Osteoblast (primary cell): ENCODE measurements around the gene NCAPG2. TPM values are rescaled to one million over a fixed set of nuclear protein-coding genes. Genes with fewer than 3 reads are reported as not detected.

ENCODE experiments used
- DNase-seq: peaks from one replicate; pipeline ENCODE4 v3.0.0; 2011; ENCODE audit warnings: low spot score, mixed read lengths; ENCODE audit not compliant: insufficient read length; ENCODE audit errors: missing footprints
- H2AFZ ChIP-seq: 2 replicates; pipeline ENCODE4 v1.6.0; 2011; ENCODE audit warnings: mild to moderate bottlenecking, low read length
- H3K27ac ChIP-seq: 2 replicates; pipeline ENCODE4 v1.5.1; 2011; ENCODE audit warnings: mild to moderate bottlenecking, low read depth, low read length, moderate library complexity
- H3K27me3 ChIP-seq: 2 replicates; pipeline ENCODE4 v1.6.0; 2012; ENCODE audit warnings: mild to moderate bottlenecking, control low read depth, inconsistent platforms, low read length, moderate library complexity; ENCODE audit not compliant: insufficient read depth
- H3K36me3 ChIP-seq: 2 replicates; pipeline ENCODE4 v1.5.1; 2011; ENCODE audit warnings: mild to moderate bottlenecking, low read length, control low read depth, moderate library complexity; ENCODE audit not compliant: insufficient read depth
- H3K4me1 ChIP-seq: 2 replicates; pipeline ENCODE4 v1.5.1; 2011; ENCODE audit warnings: mild to moderate bottlenecking, low read length, control low read depth, moderate library complexity; ENCODE audit not compliant: insufficient read depth
- H3K4me2 ChIP-seq: 2 replicates; pipeline ENCODE4 v1.6.0; 2011; ENCODE audit warnings: mild to moderate bottlenecking, low read length; ENCODE audit not compliant: insufficient read depth
- H3K4me3 ChIP-seq: fragments of 200-600 bp; sonication (generic); 3 replicates; pipeline ENCODE4 v1.5.1; 2012; ENCODE audit warnings: mild to moderate bottlenecking, low read length, inconsistent platforms; ENCODE audit not compliant: insufficient read depth
- H3K79me2 ChIP-seq: 2 replicates; pipeline ENCODE4 v1.6.0; 2012; ENCODE audit warnings: mild to moderate bottlenecking, low read length, control low read depth, inconsistent platforms; ENCODE audit not compliant: insufficient read depth
- H3K9me3 ChIP-seq: 2 replicates; pipeline ENCODE4 v1.5.1; 2011; ENCODE audit warnings: low read depth, low read length, control low read depth
- H4K20me1 ChIP-seq: 2 replicates; pipeline ENCODE4 v1.6.0; 2012; ENCODE audit warnings: mild to moderate bottlenecking, low read length, control low read depth; ENCODE audit not compliant: insufficient read depth
- total RNA-seq: library from RNA; depleted of rRNA; stranded (reverse); fragments of >200 nt; gene quantifications from 2 replicates; pipeline ENCODE4 v1.2.3, GENCODE V29; 2012
- TF ChIP-seq, protein P1 (sequence below): IDR thresholded peaks from 2 replicates; pipeline ENCODE4 v1.5.1; 2011; ENCODE audit warnings: mild to moderate bottlenecking, low read depth, low read length, moderate library complexity; ENCODE audit errors: extremely low read depth

Gene NCAPG2
- total RNA-seq, 1 donor, result 8.0 TPM

DNA sequence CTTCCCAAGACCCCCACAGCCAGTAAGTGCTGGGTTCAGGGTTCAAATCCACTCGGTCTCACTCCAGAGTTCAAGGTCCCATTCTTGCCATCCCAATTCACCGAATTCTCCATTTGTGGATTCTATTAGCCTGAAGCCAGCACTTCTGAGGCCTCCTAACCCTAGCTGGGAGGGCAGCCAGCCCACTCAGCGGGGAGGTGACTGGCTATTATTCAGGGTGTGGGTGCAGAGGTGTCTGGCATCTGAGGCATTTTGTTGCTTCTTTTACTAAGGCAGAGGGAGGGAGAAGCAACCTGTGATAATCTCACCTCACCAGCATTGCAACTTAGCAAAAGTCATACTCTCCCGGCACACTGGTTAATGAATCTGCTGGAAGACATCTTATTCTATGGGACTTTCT, 108.3 kb downstream of the NCAPG2 start:
- Histone ChIP-seq H3K27me3 (no peaks in the 10 kb centered on the region), H3K4me2 (no peak overlapping the region), H4K20me1 (no peaks in the 10 kb centered on the region), H3K4me3 (no peak overlapping the region), H3K4me1 (no peaks in the 10 kb centered on the region), H3K27ac (no peak overlapping the region), H3K9me3 (peaks cover 2% of the 10 kb centered on the region), H2AFZ (no peak overlapping the region), H3K36me3 (no peaks in the 10 kb centered on the region), H3K79me2 (no peaks in the 10 kb centered on the region)
- TF ChIP-seq, protein P1, sequence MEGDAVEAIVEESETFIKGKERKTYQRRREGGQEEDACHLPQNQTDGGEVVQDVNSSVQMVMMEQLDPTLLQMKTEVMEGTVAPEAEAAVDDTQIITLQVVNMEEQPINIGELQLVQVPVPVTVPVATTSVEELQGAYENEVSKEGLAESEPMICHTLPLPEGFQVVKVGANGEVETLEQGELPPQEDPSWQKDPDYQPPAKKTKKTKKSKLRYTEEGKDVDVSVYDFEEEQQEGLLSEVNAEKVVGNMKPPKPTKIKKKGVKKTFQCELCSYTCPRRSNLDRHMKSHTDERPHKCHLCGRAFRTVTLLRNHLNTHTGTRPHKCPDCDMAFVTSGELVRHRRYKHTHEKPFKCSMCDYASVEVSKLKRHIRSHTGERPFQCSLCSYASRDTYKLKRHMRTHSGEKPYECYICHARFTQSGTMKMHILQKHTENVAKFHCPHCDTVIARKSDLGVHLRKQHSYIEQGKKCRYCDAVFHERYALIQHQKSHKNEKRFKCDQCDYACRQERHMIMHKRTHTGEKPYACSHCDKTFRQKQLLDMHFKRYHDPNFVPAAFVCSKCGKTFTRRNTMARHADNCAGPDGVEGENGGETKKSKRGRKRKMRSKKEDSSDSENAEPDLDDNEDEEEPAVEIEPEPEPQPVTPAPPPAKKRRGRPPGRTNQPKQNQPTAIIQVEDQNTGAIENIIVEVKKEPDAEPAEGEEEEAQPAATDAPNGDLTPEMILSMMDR, result no peak
- no peak for DNase-seq

DNA sequence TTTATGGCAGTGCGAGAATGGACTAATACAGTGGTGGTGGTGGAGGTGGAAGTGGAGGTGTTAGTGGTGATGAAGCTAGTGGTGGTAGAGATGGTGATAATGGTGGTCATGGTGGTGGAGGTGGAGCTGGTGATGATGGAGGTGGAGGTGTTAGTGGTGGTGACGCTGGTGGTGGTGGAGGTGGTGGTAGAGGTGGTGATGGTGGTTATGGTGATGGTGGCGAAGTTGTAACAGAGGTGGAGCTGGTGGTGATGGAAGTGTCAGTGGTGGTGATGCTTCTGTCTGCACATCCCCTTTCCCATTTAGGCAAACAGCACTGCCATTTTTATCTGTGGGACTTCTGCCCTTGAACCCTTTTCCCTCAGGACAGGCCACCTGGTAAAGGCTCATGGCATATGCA, 109.5 kb downstream of the NCAPG2 start:
- Histone ChIP-seq H2AFZ (no peak overlapping the region), H4K20me1 (no peaks in the 10 kb centered on the region), H3K4me1 (no peaks in the 10 kb centered on the region), H3K79me2 (no peaks in the 10 kb centered on the region), H3K4me2 (no peak overlapping the region), H3K27ac (no peak overlapping the region), H3K27me3 (no peaks in the 10 kb centered on the region), H3K4me3 (no peak overlapping the region), H3K9me3 (peaks cover 2% of the 10 kb centered on the region), H3K36me3 (no peaks in the 10 kb centered on the region)
- TF ChIP-seq, protein P1, result no peak
- DNase-seq, result no peak

DNA sequence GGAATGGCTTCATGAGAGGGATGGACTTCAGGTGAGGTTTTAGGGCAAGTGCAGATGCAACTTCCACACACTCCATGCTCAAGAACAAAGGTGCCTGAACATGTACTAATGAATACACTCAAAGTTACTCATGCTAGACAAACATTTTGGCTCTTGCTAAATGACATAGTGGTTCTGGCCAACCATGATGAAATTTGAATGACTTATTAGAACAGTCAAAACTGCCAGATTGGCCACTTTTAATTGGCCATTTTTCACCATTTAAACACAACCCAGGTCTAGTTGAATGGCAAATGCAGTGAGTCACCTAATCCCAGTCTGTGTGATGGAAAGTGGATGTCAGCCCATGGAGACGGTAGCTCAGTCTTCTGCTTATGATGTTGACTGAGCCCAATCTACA, 112.1 kb downstream of the NCAPG2 start:
- Histone ChIP-seq H3K27ac (no peak overlapping the region), H3K27me3 (peaks cover 15% of the 10 kb centered on the region), H3K9me3 (peaks cover 2% of the 10 kb centered on the region), H3K79me2 (no peaks in the 10 kb centered on the region), H3K36me3 (no peaks in the 10 kb centered on the region), H3K4me2 (no peak overlapping the region), H2AFZ (no peak overlapping the region), H3K4me1 (no peaks in the 10 kb centered on the region), H3K4me3 (no peak overlapping the region), H4K20me1 (no peaks in the 10 kb centered on the region)
- DNase-seq, result no peak
- TF ChIP-seq, protein P1, result no peak

DNA sequence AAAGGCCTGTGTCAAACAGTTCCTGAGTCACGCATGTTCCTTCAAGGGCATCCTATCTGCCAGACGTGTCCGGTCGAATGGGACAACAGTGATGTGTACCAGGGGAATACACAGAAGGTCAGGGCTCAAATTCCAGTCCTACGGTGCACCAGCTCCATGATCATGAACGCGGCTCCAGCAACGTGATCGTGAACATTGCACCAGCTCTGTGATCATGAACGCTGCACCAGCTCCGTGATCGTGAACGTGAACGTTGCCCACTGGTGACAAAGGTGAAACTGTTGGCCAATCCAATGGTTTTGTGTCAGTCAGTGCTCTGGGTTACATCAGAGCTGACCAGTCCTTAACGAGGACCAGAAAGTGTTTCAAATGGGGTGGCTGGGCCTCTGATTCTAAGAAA, 112.7 kb downstream of the NCAPG2 start:
- peaks cover 15% of the 10 kb centered on the region for H3K27me3 ChIP-seq
- H3K4me1 ChIP-seq, result no peaks in the 10 kb centered on the region
- peaks cover 2% of the 10 kb centered on the region for H3K9me3 ChIP-seq
- H3K4me2 ChIP-seq, result no peak overlapping the region
- DNase-seq, result no peak
- H3K36me3 ChIP-seq, result no peaks in the 10 kb centered on the region
- no peaks in the 10 kb centered on the region for H4K20me1 ChIP-seq
- no peak overlapping the region for H2AFZ ChIP-seq
- no peak overlapping the region for H3K27ac ChIP-seq
- H3K79me2 ChIP-seq, result no peaks in the 10 kb centered on the region
- TF ChIP-seq, protein P1, result no peak
- H3K4me3 ChIP-seq, result no peak overlapping the region
